Urinary bladder (tissue), 4 donors: Measurements from ENCODE around the gene MYD88. TPM values are rescaled to one million over a fixed set of nuclear protein-coding genes. Genes with fewer than 3 reads are reported as not detected.

ENCODE experiments used
- DNase-seq: peaks from one replicate; pipeline ENCODE4 v3.0.0-alpha.2; 2015; ENCODE audit errors: extremely low spot score
- H3K27ac ChIP-seq: one replicate; pipeline ENCODE4 v1.5.1; 2013; ENCODE audit warnings: low read depth, mild to moderate bottlenecking, moderate library complexity
- H3K36me3 ChIP-seq: one replicate; pipeline ENCODE4 v1.6.1; 2013; ENCODE audit warnings: mild to moderate bottlenecking, moderate library complexity; ENCODE audit not compliant: insufficient read depth
- H3K4me1 ChIP-seq: one replicate; pipeline ENCODE4 v1.6.1; 2013; ENCODE audit warnings: mild to moderate bottlenecking, moderate library complexity; ENCODE audit not compliant: insufficient read depth
- H3K4me3 ChIP-seq: one replicate; pipeline ENCODE4 v1.5.1; 2013; ENCODE audit warnings: low read depth, low read length
- WGBS: extraction: QIAGEN DNeasy Blood & Tissue Kit; methylation state at CpG from one replicate; pipeline ENCODE4 v1.1.7; 2013; 5-methylcytosine and 5-hydroxymethylcytosine counted together
- polyA plus RNA-seq: library from polyadenylated mRNA; stranded (reverse); fragments of 200-250 nt; gene quantifications from one replicate; pipeline ENCODE4 v1.2.3, GENCODE V29; 2013
- total RNA-seq: library from RNA; depleted of rRNA; stranded (reverse); fragments of >200 nt; gene quantifications from one replicate; pipeline ENCODE4 v1.2.3, GENCODE V29; 2014
- donor health status: healthy with polysubstance abuse.
- donor health status: healthy.

The MYD88 gene
- total and polyA plus RNA-seq, 2 donors, result 8.0 to 36.3 TPM

DNA sequence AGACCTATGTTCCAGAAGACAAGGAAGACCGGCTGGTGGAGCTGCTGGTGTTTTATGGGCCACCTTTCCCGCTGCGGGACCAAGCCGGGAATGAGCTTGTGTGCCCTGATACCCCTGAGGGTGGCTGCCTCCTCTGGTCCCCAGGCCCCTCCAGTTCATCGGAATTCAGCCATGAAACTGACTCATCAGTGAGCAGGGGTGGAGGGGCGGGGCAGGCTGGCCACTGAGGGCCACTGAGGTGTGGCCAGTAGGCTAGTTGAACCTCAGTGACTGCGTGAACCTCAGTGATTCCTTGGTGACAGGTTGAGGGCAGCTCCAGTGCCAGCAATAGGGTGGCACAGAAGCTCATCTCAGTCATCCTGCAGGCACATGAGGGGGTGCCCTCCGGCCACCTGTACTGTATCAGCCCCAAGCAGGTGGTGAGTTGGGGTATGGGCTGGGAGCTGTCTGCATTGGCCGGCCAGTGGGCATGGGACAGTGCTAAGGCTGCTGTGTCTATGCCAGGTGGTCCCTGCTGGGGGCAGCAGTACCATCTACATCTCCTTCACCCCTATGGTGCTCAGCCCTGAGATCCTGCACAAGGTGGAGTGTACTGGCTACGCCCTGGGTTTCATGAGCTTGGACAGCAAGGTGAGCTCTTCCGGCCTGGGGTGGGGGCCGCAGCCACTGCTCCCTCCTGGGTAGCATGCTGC, 21.8 kb upstream of the MYD88 start:
- Histone ChIP-seq H3K27ac (no peak overlapping the region), H3K36me3 (peaks cover 2% of the 10 kb centered on the region), H3K4me3 (no peak overlapping the region), H3K4me1 (no peaks in the 10 kb centered on the region)
- 88% methylated on average over 12 of the region's 12 CpGs for WGBS
- no peak for DNase-seq

DNA sequence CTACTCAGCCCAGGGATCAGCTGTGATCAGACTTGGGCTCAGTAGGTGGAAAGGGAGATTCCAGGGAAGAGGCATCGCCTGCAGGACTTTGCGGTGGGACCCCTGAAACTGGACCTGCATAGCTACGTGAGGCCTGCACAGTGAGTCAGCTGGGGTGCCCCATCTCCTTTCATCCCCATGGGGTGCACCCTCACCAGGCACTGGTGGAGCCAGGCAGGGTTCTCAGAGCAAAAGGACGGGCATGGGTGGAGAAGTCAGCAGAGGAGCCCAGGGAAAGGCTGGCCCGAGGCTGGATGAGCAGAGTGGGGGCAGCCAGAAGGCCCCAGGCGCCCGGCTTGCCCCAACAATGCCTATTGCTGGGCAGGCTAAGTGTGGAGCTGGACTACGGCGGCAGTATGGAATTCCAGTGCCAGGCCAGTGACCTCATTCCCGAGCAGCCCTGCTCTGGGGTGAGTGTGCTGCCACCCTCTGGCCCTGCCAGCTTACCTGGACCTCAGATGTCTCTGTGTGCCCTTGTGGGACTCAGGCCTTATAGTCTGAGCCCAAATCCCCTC, 21.2 kb upstream of the MYD88 start:
- no peak overlapping the region for H3K4me3 ChIP-seq
- H3K4me1 ChIP-seq, result no peaks in the 10 kb centered on the region
- no peak overlapping the region for H3K27ac ChIP-seq
- H3K36me3 ChIP-seq, result peaks cover 2% of the 10 kb centered on the region
- WGBS, result 80% methylated on average over 10 of the region's 10 CpGs
- DNase-seq, result no peak

DNA sequence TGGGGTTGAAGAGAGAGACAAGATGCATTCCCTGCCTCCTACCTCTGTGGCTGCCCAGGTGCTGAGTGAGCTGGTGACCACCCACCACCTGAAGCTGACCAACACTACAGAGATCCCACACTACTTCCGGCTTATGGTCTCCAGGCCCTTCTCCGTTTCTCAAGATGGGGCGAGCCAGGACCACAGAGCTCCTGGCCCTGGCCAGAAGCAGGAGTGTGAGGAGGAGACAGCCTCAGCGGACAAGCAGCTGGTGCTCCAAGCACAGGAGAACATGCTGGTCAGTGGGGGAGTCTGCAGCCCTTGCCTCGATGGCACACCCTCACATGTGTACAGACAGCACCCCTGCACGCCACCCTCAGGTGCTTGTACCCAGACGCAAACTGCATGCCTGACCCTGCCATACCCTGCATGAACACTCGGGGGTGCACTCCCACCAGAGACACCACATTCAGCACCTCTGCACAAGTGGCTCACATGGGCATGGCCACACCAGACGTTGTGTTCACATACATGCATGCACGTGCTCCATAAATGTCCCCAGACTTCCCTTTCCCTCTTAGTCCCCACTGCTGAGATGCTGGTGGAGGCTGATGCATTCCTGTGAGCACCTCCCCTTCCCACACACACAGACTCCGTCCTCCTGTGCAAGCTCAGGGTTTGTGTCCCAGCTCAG, 20.6 kb upstream of the MYD88 start:
- Histone ChIP-seq H3K4me1 (no peaks in the 10 kb centered on the region), H3K27ac (no peak overlapping the region), H3K4me3 (no peak overlapping the region), H3K36me3 (peaks cover 6% of the 10 kb centered on the region)
- no peak for DNase-seq
- WGBS, result 65% methylated on average over 11 of the region's 11 CpGs

DNA sequence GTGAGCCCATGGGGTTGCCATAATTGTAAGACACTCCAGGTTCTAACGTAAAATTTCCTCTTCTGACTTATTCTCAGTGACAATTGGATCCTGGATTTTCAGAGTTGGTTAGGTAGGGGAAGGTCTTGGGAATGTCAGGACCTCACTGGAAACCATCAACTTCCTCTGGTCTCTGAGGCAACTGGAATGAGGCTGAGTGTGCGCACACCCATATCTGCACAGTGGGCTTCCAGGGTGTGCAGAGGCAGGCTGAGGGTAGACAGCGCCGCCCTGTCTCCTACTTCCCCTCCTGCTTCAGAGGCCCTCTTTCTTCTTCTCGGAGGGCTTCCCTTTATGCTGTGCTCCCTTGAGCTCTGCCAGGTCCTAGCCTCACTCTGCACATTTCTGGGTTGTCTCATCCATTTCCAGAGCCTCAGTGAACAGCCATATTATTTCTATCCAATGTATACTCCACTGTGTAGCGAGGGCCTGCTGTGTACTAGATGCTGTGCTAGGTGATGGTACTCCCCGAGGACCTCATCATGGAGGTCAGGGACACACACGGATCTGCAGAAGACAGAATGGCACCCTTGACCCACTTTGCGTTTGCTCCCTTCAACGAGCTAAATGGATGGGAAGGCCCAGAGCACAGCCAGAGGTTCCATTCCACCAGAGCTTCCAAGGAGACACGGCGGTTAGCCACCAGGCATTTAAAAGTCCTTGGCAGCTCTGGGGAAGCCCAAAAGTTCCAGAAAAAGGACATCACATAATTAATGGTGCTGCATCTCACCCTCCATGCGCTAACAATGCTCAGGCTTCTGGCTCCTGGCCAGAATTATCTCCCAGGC, 19.8 kb upstream of the MYD88 start:
- DNase-seq, result no peak
- Histone ChIP-seq H3K4me1 (no peaks in the 10 kb centered on the region), H3K27ac (no peak overlapping the region), H3K4me3 (no peak overlapping the region), H3K36me3 (peaks cover 7% of the 10 kb centered on the region)
- WGBS, result 88% methylated on average over 13 of the region's 13 CpGs

DNA sequence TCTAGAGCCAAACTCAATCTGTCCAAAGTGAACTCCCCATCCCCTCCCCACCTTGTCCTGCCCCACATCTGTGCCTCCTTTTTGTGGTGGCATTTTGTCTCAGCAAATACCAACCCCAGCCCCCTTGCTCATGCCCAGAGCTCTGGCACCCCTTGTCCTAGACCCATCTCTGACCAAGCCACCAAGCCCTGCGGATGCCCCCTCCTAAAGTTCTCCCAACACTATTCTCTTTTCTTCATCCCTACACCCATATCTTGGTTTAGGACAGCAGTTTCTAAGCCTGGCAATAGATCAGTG, 19.3 kb upstream of the MYD88 start:
- Histone ChIP-seq H3K4me3 (no peak overlapping the region), H3K4me1 (no peaks in the 10 kb centered on the region), H3K27ac (no peak overlapping the region), H3K36me3 (peaks cover 7% of the 10 kb centered on the region)
- DNase-seq, result no peak
- 100% methylated on average over 1 of the region's 1 CpG for WGBS

DNA sequence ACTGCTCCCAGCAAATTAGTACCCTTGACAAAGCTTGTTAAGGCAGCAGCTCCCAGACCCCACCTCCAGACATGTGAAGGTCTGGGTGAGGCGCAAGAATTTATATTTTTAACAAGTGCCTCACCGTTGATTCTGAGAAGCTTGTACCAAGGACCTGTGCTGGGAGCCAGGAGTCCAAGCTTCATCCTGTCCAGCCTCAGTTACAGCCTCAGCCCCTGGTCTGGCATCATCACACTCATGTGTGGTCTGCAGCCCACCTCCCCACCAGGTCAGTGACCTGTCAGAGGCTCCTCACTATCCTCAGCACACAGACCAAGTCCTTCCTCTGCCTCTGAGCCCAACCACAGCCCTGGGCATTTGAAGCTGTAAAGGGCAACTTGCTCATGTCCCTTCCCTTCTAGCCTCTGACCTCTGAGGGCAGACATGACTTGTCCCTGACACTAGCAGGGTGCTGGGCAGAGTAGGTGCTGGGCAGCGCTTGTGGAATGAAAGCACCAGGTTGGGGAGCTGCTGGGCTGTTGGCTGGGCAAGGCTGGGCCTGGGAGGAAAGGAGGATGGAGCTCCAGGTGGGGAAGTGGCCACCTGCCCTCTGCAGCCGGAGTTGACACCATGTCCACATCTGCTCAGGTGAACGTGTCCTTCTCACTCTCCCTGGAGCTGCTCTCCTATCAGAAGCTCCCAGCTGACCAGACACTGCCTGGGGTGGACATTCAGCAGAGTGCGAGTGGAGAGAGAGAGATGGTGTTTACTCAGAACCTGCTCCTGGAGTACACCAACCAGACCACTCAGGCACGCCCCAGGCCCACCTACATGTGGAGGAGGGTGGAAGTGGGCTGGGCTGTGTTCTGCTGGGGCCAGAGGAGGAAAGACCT, 18.4 kb upstream of the MYD88 start:
- Histone ChIP-seq H3K4me1 (no peaks in the 10 kb centered on the region), H3K27ac (no peak overlapping the region), H3K4me3 (no peak overlapping the region), H3K36me3 (peaks cover 12% of the 10 kb centered on the region)
- DNase-seq, result no peak
- WGBS, result 83% methylated on average over 7 of the region's 7 CpGs

DNA sequence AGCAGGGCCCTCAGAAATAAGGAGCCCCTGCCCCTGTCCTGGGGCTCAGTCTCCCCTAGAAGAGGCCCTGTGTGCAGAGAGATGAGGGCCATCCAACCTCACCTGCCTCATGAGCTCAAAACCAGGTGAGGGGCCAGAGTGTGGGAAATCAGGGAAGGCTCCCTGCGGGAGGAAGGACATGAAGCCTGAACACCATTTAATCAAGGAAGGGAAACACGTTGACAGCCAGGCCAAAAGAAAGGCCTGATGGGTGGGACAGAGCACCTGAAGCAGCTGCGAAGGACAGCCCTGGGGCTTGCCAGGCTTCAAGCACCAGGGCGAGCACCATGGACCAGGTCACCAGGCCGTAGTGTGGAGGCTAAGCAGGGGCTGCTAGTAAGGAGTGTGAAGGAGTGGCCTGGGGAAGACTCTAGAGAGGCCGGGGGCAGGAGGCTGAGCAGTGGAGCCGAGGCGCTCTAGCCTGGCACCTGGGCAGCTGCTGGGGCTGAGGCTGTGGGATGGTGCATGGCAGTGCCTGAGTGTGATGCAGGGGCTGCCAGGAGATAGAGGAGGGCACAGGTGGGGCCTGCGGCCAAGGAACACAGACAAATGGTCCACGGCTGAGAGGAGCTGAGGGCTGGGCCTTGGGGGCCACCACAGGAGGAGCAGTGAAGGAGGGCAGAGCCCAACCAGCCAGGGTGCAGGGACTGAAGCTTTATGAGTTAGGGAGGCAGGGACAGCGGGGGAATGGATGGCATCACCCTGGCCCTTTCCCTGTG, 17.6 kb upstream of the MYD88 start:
- no peak overlapping the region for H3K27ac ChIP-seq
- 86% methylated on average over 11 of the region's 11 CpGs for WGBS
- H3K36me3 ChIP-seq, result peaks cover 12% of the 10 kb centered on the region
- DNase-seq, result no peak
- H3K4me3 ChIP-seq, result no peak overlapping the region
- H3K4me1 ChIP-seq, result no peaks in the 10 kb centered on the region

DNA sequence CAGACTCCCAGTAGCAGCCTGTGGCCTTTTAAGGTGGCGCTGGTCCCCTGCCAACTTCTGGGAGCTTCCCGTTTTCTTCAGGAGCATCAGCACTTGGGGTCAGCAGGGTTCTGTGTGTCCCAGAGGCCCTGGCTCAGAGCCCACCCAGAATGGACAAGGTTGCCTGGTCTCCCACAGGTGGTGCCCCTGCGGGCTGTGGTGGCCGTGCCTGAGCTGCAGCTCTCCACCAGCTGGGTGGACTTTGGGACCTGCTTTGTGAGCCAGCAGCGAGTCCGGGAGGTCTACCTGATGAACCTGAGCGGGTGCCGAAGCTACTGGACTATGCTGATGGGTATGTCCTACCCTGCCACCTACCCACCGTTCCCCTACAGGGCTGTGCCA, 17.0 kb upstream of the MYD88 start:
- Histone ChIP-seq H3K4me3 (no peak overlapping the region), H3K36me3 (peaks cover 12% of the 10 kb centered on the region), H3K27ac (no peak overlapping the region), H3K4me1 (no peaks in the 10 kb centered on the region)
- DNase-seq, result no peak
- 86% methylated on average over 9 of the region's 9 CpGs for WGBS

DNA sequence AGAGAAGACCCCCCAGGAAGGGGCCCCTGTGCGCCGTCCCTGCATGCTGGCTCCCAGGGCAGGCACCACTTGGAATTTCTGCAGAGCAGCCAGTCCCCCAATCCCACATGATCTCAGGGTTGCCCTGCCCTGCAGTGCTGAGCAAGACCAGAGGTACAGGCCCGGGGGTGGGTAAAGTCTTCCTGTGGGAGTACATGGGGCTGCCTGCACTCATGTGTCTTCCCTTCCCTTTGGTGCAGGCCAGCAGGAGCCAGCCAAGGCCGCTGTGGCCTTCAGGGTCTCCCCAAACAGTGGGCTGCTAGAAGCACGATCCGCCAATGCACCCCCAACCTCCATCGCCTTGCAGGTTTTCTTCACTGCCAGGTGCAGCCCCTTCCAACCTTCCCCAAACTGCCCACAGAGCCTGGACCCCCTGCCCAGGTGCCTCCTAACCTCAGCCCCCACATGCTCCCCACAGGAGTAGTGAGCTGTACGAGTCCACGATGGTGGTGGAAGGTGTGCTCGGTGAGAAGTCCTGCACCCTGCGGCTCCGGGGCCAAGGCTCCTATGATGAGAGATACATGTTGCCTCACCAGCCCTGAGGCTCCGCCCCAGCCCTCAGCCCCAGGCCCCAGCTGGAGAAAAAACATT, 16.5 kb upstream of the MYD88 start:
- 92% methylated on average over 13 of the region's 13 CpGs for WGBS
- H3K4me1 ChIP-seq, result no peaks in the 10 kb centered on the region
- H3K36me3 ChIP-seq, result peaks cover 12% of the 10 kb centered on the region
- H3K4me3 ChIP-seq, result no peak overlapping the region
- H3K27ac ChIP-seq, result no peak overlapping the region
- DNase-seq, result no peak

DNA sequence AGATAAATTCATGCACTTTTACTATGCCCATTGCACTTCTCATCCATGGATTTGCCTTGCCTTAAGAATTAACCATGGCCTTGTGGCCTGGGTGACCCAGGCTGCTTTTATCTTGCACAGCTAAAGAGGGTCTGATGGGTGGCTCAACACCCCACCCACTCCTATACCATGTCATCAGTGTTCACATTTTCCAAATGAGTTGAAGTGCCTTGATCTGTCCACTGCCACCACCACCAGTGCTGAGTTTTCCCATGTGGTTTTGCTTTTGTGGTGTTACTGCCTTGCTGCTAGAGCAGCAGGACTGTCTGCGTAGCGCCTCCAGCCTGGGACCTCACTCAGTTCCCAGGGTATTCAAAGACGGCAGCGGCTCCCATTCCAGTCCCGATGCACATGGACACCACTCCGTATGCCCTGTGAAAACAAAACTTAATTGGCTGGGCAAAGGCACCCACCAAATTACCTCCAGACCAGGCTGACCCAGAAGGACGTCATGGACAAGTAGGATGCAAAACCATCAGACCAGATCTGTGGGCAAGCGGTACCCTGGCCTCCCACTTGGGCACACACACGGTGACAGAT, 15.7 kb upstream of the MYD88 start:
- Histone ChIP-seq H3K36me3 (peaks cover 16% of the 10 kb centered on the region), H3K4me3 (no peak overlapping the region), H3K4me1 (no peaks in the 10 kb centered on the region), H3K27ac (no peak overlapping the region)
- 86% methylated on average over 9 of the region's 9 CpGs for WGBS
- no peak for DNase-seq

DNA sequence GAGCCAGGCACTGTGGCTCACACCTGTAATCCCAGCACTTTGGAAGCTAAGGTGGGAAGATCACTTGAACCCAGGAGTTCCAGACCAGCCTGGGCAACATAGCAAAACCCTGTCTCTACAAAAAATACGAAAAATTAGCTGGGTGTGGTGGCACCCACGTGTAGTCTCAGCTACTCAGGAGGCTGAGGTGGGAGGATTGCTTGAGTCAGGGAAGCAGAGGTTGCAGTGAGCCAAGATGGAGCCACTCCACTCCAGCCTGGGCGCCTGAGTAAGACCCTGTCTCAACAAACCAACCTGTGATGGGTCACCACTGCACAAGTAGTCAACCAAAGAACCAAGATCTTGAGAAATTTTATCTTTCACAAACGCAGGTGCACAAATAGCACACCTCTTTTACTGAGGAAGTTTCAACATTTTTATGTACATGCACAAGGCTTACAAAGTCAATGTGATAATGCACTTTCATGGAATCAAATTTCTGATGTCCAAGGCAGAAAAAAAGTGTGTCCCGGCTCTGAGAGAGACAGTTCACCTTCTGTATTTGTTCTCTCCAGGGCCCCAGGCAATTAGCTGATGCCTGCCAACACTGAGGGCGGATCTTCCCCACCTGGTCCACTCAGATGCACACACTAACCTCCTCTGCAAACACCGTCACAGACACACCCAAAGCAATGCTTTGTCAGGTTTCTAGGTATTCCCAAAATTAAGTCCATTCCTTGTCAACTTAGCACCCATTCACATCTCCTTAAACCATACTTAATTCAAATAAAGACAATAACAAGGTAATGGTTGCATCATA, 13.9 kb upstream of the MYD88 start:
- H3K4me1 ChIP-seq, result no peaks in the 10 kb centered on the region
- 80% methylated on average over 7 of the region's 7 CpGs for WGBS
- H3K4me3 ChIP-seq, result no peak overlapping the region
- H3K36me3 ChIP-seq, result peaks cover 16% of the 10 kb centered on the region
- no peak for DNase-seq
- no peak overlapping the region for H3K27ac ChIP-seq
